AG10803 (cell line): ENCODE data around the gene AIFM3.

Experiments
- DNase-seq: peaks from one replicate; pipeline ENCODE4 v3.0.0; 2010; ENCODE audit warnings: low read depth
- H3K4me3 ChIP-seq: 2 replicates; pipeline ENCODE4 v1.5.1; 2011; ENCODE audit warnings: mild to moderate bottlenecking, low read length, control low read depth
- CTCF ChIP-seq: conservative IDR thresholded peaks from 2 replicates; pipeline ENCODE4 v1.5.1; 2011; ENCODE audit warnings: mild to moderate bottlenecking, low read length, control low read depth, inconsistent platforms

The AIFM3 gene

DNA sequence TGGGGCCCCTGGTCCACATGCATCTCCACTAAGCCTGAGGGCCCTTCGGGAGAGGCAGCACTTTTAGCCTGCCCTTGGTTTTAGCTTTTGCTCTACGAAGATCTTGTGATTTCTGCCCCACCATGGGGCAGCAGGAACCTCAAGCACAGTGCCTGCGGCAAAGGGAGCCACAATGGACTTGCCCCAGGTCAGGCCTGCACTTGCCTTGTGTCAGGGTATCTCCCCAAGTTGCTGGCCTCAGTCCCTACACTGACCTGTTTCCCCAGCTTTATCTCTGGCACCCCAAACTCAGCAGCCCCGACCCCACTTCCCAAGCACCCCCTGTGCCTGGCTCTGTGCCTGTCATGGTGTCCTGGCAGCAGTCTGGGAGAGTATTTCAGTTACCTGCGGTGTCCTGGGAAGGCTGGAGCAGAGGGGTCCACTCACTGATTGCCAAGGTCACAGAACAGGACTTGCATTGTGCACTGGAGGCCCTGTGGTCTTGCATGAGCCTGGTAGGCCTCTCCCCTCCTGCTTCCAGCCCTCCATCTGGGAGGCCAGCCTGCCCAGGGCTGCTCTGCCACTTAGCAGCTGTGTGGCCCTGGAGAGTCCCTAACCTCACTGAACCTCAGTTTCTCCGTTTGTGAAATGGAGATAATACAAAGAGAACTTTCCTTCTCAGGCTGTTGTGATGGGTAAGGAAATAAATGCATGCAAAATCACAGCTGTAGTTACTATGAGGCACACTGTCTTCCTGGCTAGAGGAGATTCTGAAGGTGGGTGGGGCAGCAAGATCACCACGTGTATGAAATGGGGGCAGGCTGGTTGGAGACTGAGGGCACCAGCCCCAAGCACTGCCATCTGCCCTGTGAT, 3.6 kb upstream of the AIFM3 start:
- no peak for DNase-seq
- no peak for TF ChIP-seq CTCF
- H3K4me3 ChIP-seq = no peak overlapping the region

- DNase-seq = no peak
- TF ChIP-seq CTCF = no peak
- peak overlapping the region; percentile 9; the same call in 1 of the 2 replicates for H3K4me3 ChIP-seq
These were observed 2.8 kb upstream of the AIFM3 start for GRCh38 chr22:20964090-20964798.

DNA sequence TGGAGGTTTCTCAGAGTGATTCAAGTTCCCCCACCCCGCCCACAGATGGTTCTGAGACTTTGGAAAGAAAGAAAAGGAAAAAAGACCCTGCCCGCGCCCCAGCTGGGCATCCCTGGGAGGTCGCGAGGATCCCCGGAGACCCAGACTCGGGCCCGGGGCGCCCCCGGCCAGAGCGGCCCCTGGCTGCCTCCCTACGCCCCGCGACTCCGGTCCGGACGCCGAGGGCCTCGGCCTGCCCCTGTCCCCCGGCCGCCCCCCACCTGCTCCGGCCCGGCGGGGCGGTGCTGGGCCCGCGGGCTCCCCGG, 2.3 kb upstream of the AIFM3 start:
- H3K4me3 ChIP-seq = peak overlapping the region; percentile 9; the same call in 1 of the 2 replicates
- TF ChIP-seq CTCF = no peak
- no peak for DNase-seq

DNA sequence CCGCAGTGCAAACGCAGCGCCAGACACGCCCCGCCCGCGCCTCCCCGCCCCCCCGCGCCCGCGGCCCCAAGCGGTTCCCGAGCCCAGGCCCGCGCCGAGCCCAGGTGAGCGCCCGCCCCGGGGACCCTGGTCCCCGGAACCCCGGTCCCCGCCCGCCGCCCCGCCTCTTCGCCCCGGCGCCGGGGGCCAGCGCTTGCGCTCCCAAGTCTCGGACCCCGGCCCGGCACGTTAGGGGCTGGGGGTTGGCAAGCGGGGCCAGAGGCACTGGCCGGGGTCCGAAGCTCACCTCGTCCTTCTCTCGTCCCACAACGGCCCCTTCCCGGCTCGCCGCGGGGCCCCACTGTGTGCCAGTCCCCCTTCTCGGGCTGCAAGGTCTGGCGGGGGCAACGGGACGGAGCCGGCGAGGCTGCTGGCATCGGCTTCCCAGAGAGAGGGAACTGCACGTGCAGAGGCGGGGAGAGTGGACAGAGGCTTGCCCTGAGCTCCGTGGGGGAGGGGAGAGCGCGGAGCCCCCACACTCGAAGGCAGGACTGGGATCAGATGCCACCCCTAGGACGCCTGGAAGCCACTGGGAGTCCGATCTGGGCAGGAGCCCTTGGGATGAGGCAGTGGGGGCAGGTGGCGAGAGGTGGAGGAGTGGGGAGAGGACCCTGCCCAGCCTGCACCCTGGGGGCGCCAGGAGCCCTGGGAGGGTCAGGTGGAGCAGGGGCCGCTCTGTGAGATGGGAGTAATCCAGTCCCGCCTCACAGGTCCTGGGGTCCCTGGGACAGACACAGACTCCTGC, 1.8 kb upstream of the AIFM3 start:
- TF ChIP-seq CTCF = no peak
- no peak for DNase-seq
- H3K4me3 ChIP-seq = peak overlapping the region; percentile 20; the same call in 1 of the 2 replicates

GRCh38 chr22:20965888-20966855, 883 bp upstream of the AIFM3 start:
- no peak overlapping the region for H3K4me3 ChIP-seq
- no peak for TF ChIP-seq CTCF
- DNase-seq = no peak

DNA sequence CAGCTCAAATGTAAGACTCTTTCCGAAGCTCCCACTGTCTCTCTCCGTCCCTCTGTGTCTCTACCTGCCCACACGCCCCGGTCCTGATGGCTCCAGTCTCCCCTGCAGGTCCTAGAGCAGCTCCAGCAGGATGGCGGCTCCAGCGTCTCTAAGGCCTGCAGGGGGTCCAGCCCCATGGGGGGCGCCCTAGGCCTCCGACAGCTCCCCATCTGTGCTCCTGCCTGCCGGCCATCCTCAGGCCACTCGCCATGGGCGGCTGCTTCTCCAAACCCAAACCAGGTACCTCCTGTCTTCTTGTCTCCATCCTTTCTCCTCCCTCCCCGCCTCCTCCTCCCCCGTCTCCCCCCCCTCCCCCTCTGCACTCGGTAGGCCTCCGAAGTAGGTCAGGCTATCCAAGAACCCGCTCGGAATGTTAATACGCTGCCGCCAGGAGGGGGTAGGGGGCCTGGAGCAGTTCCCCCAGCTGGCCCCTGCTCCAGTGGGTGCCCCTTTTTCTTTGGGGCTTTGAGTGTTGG, 699 bp downstream of the AIFM3 start:
- no peak overlapping the region for H3K4me3 ChIP-seq
- no peak for DNase-seq
- no peak for TF ChIP-seq CTCF
